Measurements from ENCODE around the gene EPN3.

The EPN3 gene

GRCh38 chr17:50569592-50569991 lies 37.1 kb downstream of the EPN3 start:
- Histone ChIP-seq H3K27me3 (ENCODE audit: control insufficient read depth in 1 of 2, insufficient read depth in 1 of 2, low read length in 2 of 2) (peaks cover 13 to 68% of the 10 kb centered on the region in 2 experiments), H3K79me1 (replicated peaks; ENCODE audit: low read length, poor library complexity, severe bottlenecking) (no peaks in the 10 kb centered on the region), H2BK12ac (ENCODE audit: low read length in 2 of 2) (no peak overlapping the region), H2BK15ac (ENCODE audit: low read depth, poor library complexity, severe bottlenecking) (no peak overlapping the region), H3K4me3 (ENCODE audit: insufficient read depth in 1 of 2, low read depth in 1 of 2, low read length in 2 of 2) (no peak overlapping the region), H4K8ac (ENCODE audit: low read length) (no peak overlapping the region), H3K14ac (ENCODE audit: low read length in 2 of 2) (no peak overlapping the region), H3K4me2 (ENCODE audit: low read length, poor library complexity, severe bottlenecking) (no peak overlapping the region), H2BK5ac (ENCODE audit: low read depth, low read length, poor library complexity, severe bottlenecking) (no peak overlapping the region), H2AFZ (ENCODE audit: low read depth, low read length) (no peak overlapping the region), H2BK120ac (ENCODE audit: low read depth, low read length) (no peak overlapping the region), H3K4me1 (ENCODE audit: control insufficient read depth, insufficient read depth, low read depth, low read length) (peaks cover 1% of the 10 kb centered on the region), H3K18ac (ENCODE audit: low read depth in 1 of 2, low read length in 2 of 2) (no peak overlapping the region), H3K27ac (ENCODE audit: low read length, poor library complexity, severe bottlenecking) (no peak overlapping the region), H3K9me3 (ENCODE audit: control insufficient read depth, low read length) (no peaks in the 10 kb centered on the region), H4K91ac (ENCODE audit: low read length) (no peak overlapping the region), H3K4ac (ENCODE audit: low read depth in 1 of 2, low read length in 2 of 2) (no peak overlapping the region), H2AK5ac (ENCODE audit: low read length, severe bottlenecking) (no peak overlapping the region), H3K36me3 (ENCODE audit: control insufficient read depth in 1 of 2, insufficient read depth in 2 of 2, low read depth in 1 of 2, low read length in 2 of 2) (no peaks in the 10 kb centered on the region), H3K23ac (ENCODE audit: low read length in 2 of 2) (no peak overlapping the region), H3K9ac (ENCODE audit: low read length) (no peak overlapping the region)
- no peak for DNase-seq
- 18% methylated on average over 6 of the region's 7 CpGs for WGBS

GRCh38 chr17:50570032-50570431 lies 37.5 kb downstream of the EPN3 start:
- H3K4me3 ChIP-seq (ENCODE audit: insufficient read depth in 1 of 2, low read depth in 1 of 2, low read length in 2 of 2): no peak overlapping the region
- H2BK12ac ChIP-seq (ENCODE audit: low read length in 2 of 2): no peak overlapping the region
- H3K36me3 ChIP-seq (ENCODE audit: control insufficient read depth in 1 of 2, insufficient read depth in 2 of 2, low read depth in 1 of 2, low read length in 2 of 2): no peaks in the 10 kb centered on the region
- H2AFZ ChIP-seq (ENCODE audit: low read depth, low read length): no peak overlapping the region
- H3K4me1 ChIP-seq (ENCODE audit: control insufficient read depth, insufficient read depth, low read depth, low read length): no peaks in the 10 kb centered on the region
- no peak overlapping the region for H3K14ac ChIP-seq (ENCODE audit: low read length in 2 of 2)
- H3K27me3 ChIP-seq (ENCODE audit: control insufficient read depth in 1 of 2, insufficient read depth in 1 of 2, low read length in 2 of 2): peaks cover 13 to 63% of the 10 kb centered on the region in 2 experiments
- no peaks in the 10 kb centered on the region for H3K9me3 ChIP-seq (ENCODE audit: control insufficient read depth, low read length)
- H3K79me1 ChIP-seq (replicated peaks; ENCODE audit: low read length, poor library complexity, severe bottlenecking): no peaks in the 10 kb centered on the region
- H4K91ac ChIP-seq (ENCODE audit: low read length): no peak overlapping the region
- no peak overlapping the region for H2BK120ac ChIP-seq (ENCODE audit: low read depth, low read length)
- no peak overlapping the region for H3K23ac ChIP-seq (ENCODE audit: low read length in 2 of 2)
- H3K18ac ChIP-seq (ENCODE audit: low read depth in 1 of 2, low read length in 2 of 2): peak overlapping the region in 1 of 2 experiments; percentile 68
- H3K4me2 ChIP-seq (ENCODE audit: low read length, poor library complexity, severe bottlenecking): no peak overlapping the region
- H3K9ac ChIP-seq (ENCODE audit: low read length): no peak overlapping the region
- H3K27ac ChIP-seq (ENCODE audit: low read length, poor library complexity, severe bottlenecking): no peak overlapping the region
- no peak overlapping the region for H4K8ac ChIP-seq (ENCODE audit: low read length)
- H2AK5ac ChIP-seq (ENCODE audit: low read length, severe bottlenecking): no peak overlapping the region
- no peak for DNase-seq
- no peak overlapping the region for H2BK5ac ChIP-seq (ENCODE audit: low read depth, low read length, poor library complexity, severe bottlenecking)
- H3K4ac ChIP-seq (ENCODE audit: low read depth in 1 of 2, low read length in 2 of 2): no peak overlapping the region
- no peak overlapping the region for H2BK15ac ChIP-seq (ENCODE audit: low read depth, poor library complexity, severe bottlenecking)
- 35% methylated on average over 7 of the region's 8 CpGs for WGBS

GRCh38 chr17:50570528-50570927 lies 38.0 kb downstream of the EPN3 start:
- Histone ChIP-seq H3K36me3 (ENCODE audit: control insufficient read depth in 1 of 2, insufficient read depth in 2 of 2, low read depth in 1 of 2, low read length in 2 of 2) (no peaks in the 10 kb centered on the region), H3K4ac (ENCODE audit: low read depth in 1 of 2, low read length in 2 of 2) (no peak overlapping the region), H2AK5ac (ENCODE audit: low read length, severe bottlenecking) (no peak overlapping the region), H3K27ac (ENCODE audit: low read length, poor library complexity, severe bottlenecking) (no peak overlapping the region), H3K4me3 (ENCODE audit: insufficient read depth in 1 of 2, low read depth in 1 of 2, low read length in 2 of 2) (no peak overlapping the region), H3K14ac (ENCODE audit: low read length in 2 of 2) (no peak overlapping the region), H3K4me1 (ENCODE audit: control insufficient read depth, insufficient read depth, low read depth, low read length) (no peaks in the 10 kb centered on the region), H2AFZ (ENCODE audit: low read depth, low read length) (no peak overlapping the region), H3K9me3 (ENCODE audit: control insufficient read depth, low read length) (no peaks in the 10 kb centered on the region), H3K9ac (ENCODE audit: low read length) (no peak overlapping the region), H3K18ac (ENCODE audit: low read depth in 1 of 2, low read length in 2 of 2) (peak overlapping the region in 1 of 2 experiments; percentile 68), H2BK120ac (ENCODE audit: low read depth, low read length) (no peak overlapping the region), H2BK5ac (ENCODE audit: low read depth, low read length, poor library complexity, severe bottlenecking) (no peak overlapping the region), H2BK12ac (ENCODE audit: low read length in 2 of 2) (no peak overlapping the region), H2BK15ac (ENCODE audit: low read depth, poor library complexity, severe bottlenecking) (no peak overlapping the region), H4K8ac (ENCODE audit: low read length) (no peak overlapping the region), H3K79me1 (replicated peaks; ENCODE audit: low read length, poor library complexity, severe bottlenecking) (no peaks in the 10 kb centered on the region), H3K4me2 (ENCODE audit: low read length, poor library complexity, severe bottlenecking) (no peak overlapping the region), H4K91ac (ENCODE audit: low read length) (no peak overlapping the region), H3K23ac (ENCODE audit: low read length in 2 of 2) (no peak overlapping the region), H3K27me3 (ENCODE audit: control insufficient read depth in 1 of 2, insufficient read depth in 1 of 2, low read length in 2 of 2) (peaks cover 13 to 58% of the 10 kb centered on the region in 2 experiments)
- DNase-seq: no peak
- 50% methylated on average over 7 of the region's 7 CpGs for WGBS

- Histone ChIP-seq H3K4ac (ENCODE audit: low read depth in 1 of 2, low read length in 2 of 2) (no peak overlapping the region), H2BK12ac (ENCODE audit: low read length in 2 of 2) (no peak overlapping the region), H3K9ac (ENCODE audit: low read length) (no peak overlapping the region), H2AK5ac (ENCODE audit: low read length, severe bottlenecking) (no peak overlapping the region), H3K4me3 (ENCODE audit: insufficient read depth in 1 of 2, low read depth in 1 of 2, low read length in 2 of 2) (no peak overlapping the region), H3K9me3 (ENCODE audit: control insufficient read depth, low read length) (no peaks in the 10 kb centered on the region), H3K27ac (ENCODE audit: low read length, poor library complexity, severe bottlenecking) (no peak overlapping the region), H2BK5ac (ENCODE audit: low read depth, low read length, poor library complexity, severe bottlenecking) (no peak overlapping the region), H3K36me3 (ENCODE audit: control insufficient read depth in 1 of 2, insufficient read depth in 2 of 2, low read depth in 1 of 2, low read length in 2 of 2) (no peaks in the 10 kb centered on the region), H3K23ac (ENCODE audit: low read length in 2 of 2) (no peak overlapping the region), H3K14ac (ENCODE audit: low read length in 2 of 2) (no peak overlapping the region), H3K4me2 (ENCODE audit: low read length, poor library complexity, severe bottlenecking) (no peak overlapping the region), H4K8ac (ENCODE audit: low read length) (no peak overlapping the region), H3K27me3 (ENCODE audit: control insufficient read depth in 1 of 2, insufficient read depth in 1 of 2, low read length in 2 of 2) (peaks cover 11 to 50% of the 10 kb centered on the region in 2 experiments), H3K79me1 (replicated peaks; ENCODE audit: low read length, poor library complexity, severe bottlenecking) (no peaks in the 10 kb centered on the region), H3K18ac (ENCODE audit: low read depth in 1 of 2, low read length in 2 of 2) (no peak overlapping the region), H2BK120ac (ENCODE audit: low read depth, low read length) (no peak overlapping the region), H2AFZ (ENCODE audit: low read depth, low read length) (no peak overlapping the region), H2BK15ac (ENCODE audit: low read depth, poor library complexity, severe bottlenecking) (no peak overlapping the region), H4K91ac (ENCODE audit: low read length) (no peak overlapping the region), H3K4me1 (ENCODE audit: control insufficient read depth, insufficient read depth, low read depth, low read length) (no peaks in the 10 kb centered on the region)
- DNase-seq: no peak
- 92% methylated on average over 18 of the region's 19 CpGs for WGBS
Measured at GRCh38 chr17:50571681-50572080, 39.1 kb downstream of the EPN3 start.

All from mesenchymal stem cell (in vitro differentiated cells and primary cell).